ENCODE results near the gene AKAP8L.
A peak's percentile ranks its signal among the peaks of the same experiment; 100 is the strongest.

Gene AKAP8L

DNA sequence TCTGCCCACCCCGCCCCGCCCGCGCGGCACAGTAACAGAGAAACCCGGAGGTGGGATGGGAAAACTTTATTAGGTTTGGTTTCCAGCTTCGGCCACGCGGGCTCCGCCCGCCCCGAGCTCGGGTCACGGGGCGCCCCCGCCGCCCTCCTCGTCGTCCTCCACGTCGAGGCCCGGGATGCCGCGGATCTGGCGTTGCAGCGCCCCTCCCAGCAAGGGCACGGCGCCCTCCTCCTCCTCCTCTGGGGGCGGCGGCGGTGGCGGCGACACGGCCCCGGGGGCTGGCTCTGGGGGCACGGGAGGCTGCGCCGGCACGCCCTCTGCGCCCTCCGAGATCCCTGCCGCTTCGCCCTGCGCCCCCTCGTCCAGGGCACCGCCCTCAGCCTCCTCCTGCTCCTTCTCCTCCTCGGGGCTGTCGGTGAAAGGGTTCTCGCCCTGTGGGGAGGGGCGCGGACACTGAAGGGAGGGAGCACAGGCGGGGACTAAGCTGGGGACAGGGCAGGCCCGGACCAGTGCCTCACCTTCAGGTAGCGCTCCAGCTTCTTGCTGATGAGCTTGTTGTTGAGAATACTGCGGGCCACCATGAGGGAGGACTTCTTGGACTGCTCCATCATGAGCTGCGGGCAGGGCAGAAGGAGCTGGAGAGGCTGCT is 38.7 kb downstream of the AKAP8L start:
- TF ChIP-seq, protein P1, sequence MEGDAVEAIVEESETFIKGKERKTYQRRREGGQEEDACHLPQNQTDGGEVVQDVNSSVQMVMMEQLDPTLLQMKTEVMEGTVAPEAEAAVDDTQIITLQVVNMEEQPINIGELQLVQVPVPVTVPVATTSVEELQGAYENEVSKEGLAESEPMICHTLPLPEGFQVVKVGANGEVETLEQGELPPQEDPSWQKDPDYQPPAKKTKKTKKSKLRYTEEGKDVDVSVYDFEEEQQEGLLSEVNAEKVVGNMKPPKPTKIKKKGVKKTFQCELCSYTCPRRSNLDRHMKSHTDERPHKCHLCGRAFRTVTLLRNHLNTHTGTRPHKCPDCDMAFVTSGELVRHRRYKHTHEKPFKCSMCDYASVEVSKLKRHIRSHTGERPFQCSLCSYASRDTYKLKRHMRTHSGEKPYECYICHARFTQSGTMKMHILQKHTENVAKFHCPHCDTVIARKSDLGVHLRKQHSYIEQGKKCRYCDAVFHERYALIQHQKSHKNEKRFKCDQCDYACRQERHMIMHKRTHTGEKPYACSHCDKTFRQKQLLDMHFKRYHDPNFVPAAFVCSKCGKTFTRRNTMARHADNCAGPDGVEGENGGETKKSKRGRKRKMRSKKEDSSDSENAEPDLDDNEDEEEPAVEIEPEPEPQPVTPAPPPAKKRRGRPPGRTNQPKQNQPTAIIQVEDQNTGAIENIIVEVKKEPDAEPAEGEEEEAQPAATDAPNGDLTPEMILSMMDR (IDR thresholded peaks at IDR 0.05; ENCODE audit: insufficient read depth, low read depth, low read length, missing control alignments): no peak
- H3K4me3 ChIP-seq (ENCODE audit: low read depth, low read length): peak overlapping the region; percentile 67
- DNase-seq (ENCODE audit: low read depth): peak; percentile 74

DNA sequence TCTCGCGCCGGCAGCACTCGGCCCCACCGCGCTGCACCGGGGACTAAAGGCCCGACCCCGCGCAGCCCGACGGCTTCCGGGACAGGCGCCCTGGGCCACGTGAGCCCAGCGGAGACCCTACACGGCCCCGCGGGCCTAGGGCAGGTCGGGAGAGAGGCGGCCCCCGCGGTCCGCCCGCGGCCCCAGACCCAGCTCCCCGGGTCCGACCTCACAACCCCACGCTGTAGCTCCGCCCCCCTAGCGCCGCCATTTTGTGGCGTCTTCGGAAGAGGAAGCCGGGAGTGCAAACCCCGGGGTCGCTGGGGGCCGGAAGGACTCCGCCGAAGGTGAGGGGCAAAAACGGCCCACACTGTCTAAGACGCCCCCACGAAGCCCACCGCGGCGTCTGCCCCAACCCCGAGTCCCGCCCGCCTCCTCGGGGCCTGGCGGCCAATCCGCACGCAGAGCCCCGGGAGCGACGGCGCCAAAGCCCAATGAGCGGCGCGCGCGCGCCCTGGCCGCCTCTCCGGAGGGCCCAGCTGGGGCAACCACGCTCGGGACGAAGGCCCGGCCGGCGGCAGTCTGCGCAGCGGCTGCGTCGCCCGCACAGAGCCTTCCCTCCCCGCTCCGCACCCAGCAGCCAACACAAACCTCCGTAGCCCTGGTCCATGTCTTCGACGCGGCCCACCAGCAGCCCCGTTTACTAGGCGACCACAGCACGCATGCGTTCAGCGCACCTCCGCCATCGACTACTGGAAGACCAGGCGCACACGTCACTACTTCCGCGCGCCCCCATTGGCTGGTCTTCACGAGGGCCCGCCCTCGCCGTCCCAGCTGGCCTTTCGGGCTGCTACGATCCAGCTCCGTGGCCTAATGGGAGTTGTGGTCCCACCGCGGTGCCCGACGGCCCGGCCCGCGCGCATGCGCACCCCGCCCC is 39.4 kb downstream of the AKAP8L start, which contains the start of gene AKAP8:
AKAP8 (minus strand) TSS at position 705 of the 916 bp plus-strand sequence; CDS start at position 649, 56 bp downstream.
- H3K4me3 ChIP-seq (ENCODE audit: low read depth, low read length): peak within 1 kb of the TSS; percentile 88
- peak; percentile 99 for DNase-seq (ENCODE audit: low read depth)
- TF ChIP-seq, protein P1 (IDR thresholded peaks at IDR 0.05; ENCODE audit: insufficient read depth, low read depth, low read length, missing control alignments): no peak

DNA sequence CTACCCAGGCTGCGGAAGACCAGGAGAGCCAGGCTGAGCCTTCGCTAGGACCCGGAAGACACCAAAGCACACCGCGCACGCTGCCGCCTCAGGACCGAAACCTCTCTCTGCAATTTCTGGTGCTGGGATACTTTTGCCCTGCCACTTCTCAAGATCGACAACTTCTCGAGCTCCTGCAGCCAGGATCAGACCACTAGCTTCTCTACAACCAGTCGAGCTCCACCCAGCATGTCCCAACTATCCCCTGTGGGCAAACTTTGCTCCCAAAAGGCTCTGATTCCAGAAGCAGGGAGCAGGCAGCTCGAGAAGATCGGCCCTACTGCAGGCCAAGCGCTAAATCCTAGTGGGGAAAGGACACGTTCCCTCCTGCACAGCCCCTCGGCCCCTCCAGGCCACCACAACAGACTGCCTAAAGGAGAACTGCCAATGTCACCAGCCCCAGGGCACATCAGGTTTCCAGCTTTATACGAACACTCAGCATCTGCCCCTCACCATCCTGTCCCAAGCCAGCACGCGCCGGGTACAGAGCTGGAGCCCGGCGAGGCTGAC is 40.2 kb downstream of the AKAP8L start:
- peak; percentile 79 for DNase-seq (ENCODE audit: low read depth)
- TF ChIP-seq, protein P1 (IDR thresholded peaks at IDR 0.05; ENCODE audit: insufficient read depth, low read depth, low read length, missing control alignments): no peak
- peak overlapping the region; percentile 88 for H3K4me3 ChIP-seq (ENCODE audit: low read depth, low read length)

GRCh38 chr19:15374796-15375440 is 43.9 kb downstream of the AKAP8L start:
- TF ChIP-seq, protein P1 (IDR thresholded peaks at IDR 0.05; ENCODE audit: insufficient read depth, low read depth, low read length, missing control alignments): no peak
- no peak for DNase-seq (ENCODE audit: low read depth)
- no peak overlapping the region for H3K4me3 ChIP-seq (ENCODE audit: low read depth, low read length)

DNA sequence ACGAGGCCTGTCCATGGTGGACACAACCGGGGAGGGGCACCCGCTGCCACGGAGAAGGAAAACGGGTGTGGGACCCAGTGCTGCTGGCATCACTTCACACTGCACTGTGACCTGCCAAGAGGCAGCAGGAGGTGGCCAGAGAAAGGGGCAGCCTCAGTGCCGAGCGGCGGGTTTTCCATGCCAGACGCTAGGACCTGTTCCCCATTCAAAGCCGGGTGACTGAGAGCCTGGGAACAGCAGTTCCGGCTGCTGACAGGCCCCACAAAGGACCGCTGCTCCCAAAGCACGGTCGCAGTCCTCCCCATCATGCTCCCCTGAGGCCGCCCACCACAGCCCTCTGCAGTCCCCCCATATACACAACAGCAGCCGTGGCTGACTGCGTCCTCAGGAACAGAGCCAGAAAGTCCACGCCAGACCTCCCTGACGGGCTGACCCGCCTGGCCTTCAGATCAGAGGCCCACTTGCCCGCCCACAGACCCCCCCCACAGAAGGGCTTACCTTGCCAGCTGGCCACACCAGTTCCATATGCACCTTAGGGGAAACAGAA is 44.6 kb downstream of the AKAP8L start:
- DNase-seq (ENCODE audit: low read depth): no peak
- TF ChIP-seq, protein P1 (IDR thresholded peaks at IDR 0.05; ENCODE audit: insufficient read depth, low read depth, low read length, missing control alignments): no peak
- H3K4me3 ChIP-seq (ENCODE audit: low read depth, low read length): no peak overlapping the region

GRCh38 chr19:15373644-15374043 is 45.1 kb downstream of the AKAP8L start:
- TF ChIP-seq, protein P1 (IDR thresholded peaks at IDR 0.05; ENCODE audit: insufficient read depth, low read depth, low read length, missing control alignments): no peak
- DNase-seq (ENCODE audit: low read depth): no peak
- no peak overlapping the region for H3K4me3 ChIP-seq (ENCODE audit: low read depth, low read length)

Measured in GM12865 (cell line).